ENCODE data around the gene IL1B. TPM values are rescaled to one million over a fixed set of nuclear protein-coding genes. Genes with fewer than 3 reads are reported as not detected.

IL1B gene
- total RNA-seq, 3 donors from 2014 or later, result 8.0 TPM; not detected in 2

- H3K36me3 ChIP-seq, result no peaks in the 10 kb centered on the region
- H3K4me3 ChIP-seq, result no peak overlapping the region
- no peaks in the 10 kb centered on the region for H3K27me3 ChIP-seq
- no peak for TF ChIP-seq POLR2AphosphoS5 (IDR thresholded peaks at IDR 0.05)
- no peak for TF ChIP-seq CTCF (IDR thresholded peaks at IDR 0.05)
- no peak for TF ChIP-seq POLR2A (IDR thresholded peaks at IDR 0.05)
- no peaks in the 10 kb centered on the region for H3K9me3 ChIP-seq
- no peak overlapping the region for H3K27ac ChIP-seq
- no peaks in the 10 kb centered on the region for H3K4me1 ChIP-seq
- no peak for DNase-seq (ENCODE audit: low spot score in 2 of 2)
- intact Hi-C loops (cut with DNase I; ENCODE audit: low total_unique reads), result no loop called here
Measured at GRCh38 chr2:112812318-112813267, 24.0 kb downstream of the IL1B start.

GRCh38 chr2:112811841-112812306, 24.7 kb downstream of the IL1B start:
- no peak overlapping the region for H3K4me3 ChIP-seq
- H3K27ac ChIP-seq, result peak overlapping the region in 1 of 2 donors; percentile 13
- intact Hi-C loops (cut with DNase I; ENCODE audit: low total_unique reads), result no loop called here
- H3K27me3 ChIP-seq, result no peaks in the 10 kb centered on the region
- no peak for TF ChIP-seq CTCF (IDR thresholded peaks at IDR 0.05)
- no peak for TF ChIP-seq POLR2A (IDR thresholded peaks at IDR 0.05)
- peak in 1 of 3 donors; percentile 58 for TF ChIP-seq POLR2AphosphoS5 (IDR thresholded peaks at IDR 0.05)
- H3K4me1 ChIP-seq, result no peaks in the 10 kb centered on the region
- no peaks in the 10 kb centered on the region for H3K9me3 ChIP-seq
- H3K36me3 ChIP-seq, result no peaks in the 10 kb centered on the region
- no peak for DNase-seq (ENCODE audit: low spot score in 2 of 2)

GRCh38 chr2:112811276-112811831, 25.2 kb downstream of the IL1B start:
- Histone ChIP-seq H3K4me3 (no peak overlapping the region), H3K36me3 (no peaks in the 10 kb centered on the region), H3K9me3 (no peaks in the 10 kb centered on the region), H3K4me1 (no peaks in the 10 kb centered on the region), H3K27ac (no peak overlapping the region), H3K27me3 (no peaks in the 10 kb centered on the region)
- TF ChIP-seq POLR2AphosphoS5 (IDR thresholded peaks at IDR 0.05), result no peak
- TF ChIP-seq POLR2A (IDR thresholded peaks at IDR 0.05), result no peak
- TF ChIP-seq CTCF (IDR thresholded peaks at IDR 0.05), result no peak
- intact Hi-C loops (cut with DNase I; ENCODE audit: low total_unique reads), result no loop called here
- no peak for DNase-seq (ENCODE audit: low spot score in 2 of 2)

- DNase-seq (ENCODE audit: low spot score in 2 of 2), result no peak
- no peaks in the 10 kb centered on the region for H3K36me3 ChIP-seq
- H3K27ac ChIP-seq, result no peak overlapping the region
- no peak overlapping the region for H3K4me3 ChIP-seq
- H3K4me1 ChIP-seq, result no peaks in the 10 kb centered on the region
- intact Hi-C loops (cut with DNase I; ENCODE audit: low total_unique reads), result no loop called here
- H3K9me3 ChIP-seq, result no peaks in the 10 kb centered on the region
- no peaks in the 10 kb centered on the region for H3K27me3 ChIP-seq
- TF ChIP-seq POLR2AphosphoS5 (IDR thresholded peaks at IDR 0.05) (no peak), POLR2A (IDR thresholded peaks at IDR 0.05) (no peak), CTCF (IDR thresholded peaks at IDR 0.05) (no peak)
Measured at GRCh38 chr2:112809112-112809511, 27.5 kb downstream of the IL1B start.

GRCh38 chr2:112807233-112807807, 29.3 kb downstream of the IL1B start:
- intact Hi-C loops (cut with DNase I; ENCODE audit: low total_unique reads), result no loop called here
- H3K9me3 ChIP-seq, result no peaks in the 10 kb centered on the region
- H3K4me1 ChIP-seq, result no peaks in the 10 kb centered on the region
- no peak for TF ChIP-seq CTCF (IDR thresholded peaks at IDR 0.05)
- no peak for TF ChIP-seq POLR2AphosphoS5 (IDR thresholded peaks at IDR 0.05)
- TF ChIP-seq POLR2A (IDR thresholded peaks at IDR 0.05), result no peak
- no peaks in the 10 kb centered on the region for H3K27me3 ChIP-seq
- H3K27ac ChIP-seq, result no peak overlapping the region
- no peak for DNase-seq (ENCODE audit: low spot score in 2 of 2)
- no peaks in the 10 kb centered on the region for H3K36me3 ChIP-seq
- no peak overlapping the region for H3K4me3 ChIP-seq

Measured in breast epithelium (tissue), 4 donors.